Mammary epithelial cell (primary cell): ENCODE measurements around the gene CLEC16A.

Experiments
- CTCF ChIP-seq, 2 donors: IDR thresholded peaks in 1 of 2; conservative IDR thresholded peaks in 1 of 2; 2 replicates each; pipeline ENCODE4 v1.5.1; 2011 to 2012; ENCODE audit warnings: inconsistent platforms in 2 of 2, low read length in 2 of 2, mild to moderate bottlenecking in 2 of 2, control low read depth in 1 of 2, low read depth in 1 of 2; ENCODE audit not compliant: insufficient read depth in 1 of 2; ENCODE audit errors: extremely low read depth in 1 of 2
- EZH2 ChIP-seq: IDR thresholded peaks from 2 replicates; pipeline ENCODE4 v1.6.1; 2012; ENCODE audit warnings: low read length, inconsistent platforms, borderline replicate concordance

- no peak for TF ChIP-seq CTCF (conservative IDR thresholded peaks at IDR 0.05 in 1 of 2, IDR thresholded peaks at IDR 0.05 in 1 of 2; ENCODE audit: extremely low read depth in 1 of 2, insufficient read depth in 1 of 2, low read depth in 1 of 2, low read length in 2 of 2)
- no peak for TF ChIP-seq EZH2
Measured at GRCh38 chr16:11004973-11005610, 60.7 kb downstream of the CLEC16A start.
